ENCODE measurements around the gene TWIST1. TPM values are rescaled to one million over a fixed set of nuclear protein-coding genes. Genes with fewer than 3 reads are reported as not detected.

Gene TWIST1
- total RNA-seq, 2 experiments from 2014 or later: not detected

GRCh38 chr7:19095353-19095860 lies 22.0 kb downstream of the TWIST1 start:
- no peaks in the 10 kb centered on the region for H3K9me3 ChIP-seq (ENCODE audit: control insufficient read depth in 1 of 2, insufficient read depth in 1 of 2, low read length in 2 of 2)
- no peaks in the 10 kb centered on the region for H3K36me3 Mint-ChIP-seq (ENCODE audit: low read depth)
- TF ChIP-seq CTCF (IDR thresholded peaks at IDR 0.05): no peak
- no peak overlapping the region for H3K4me3 ChIP-seq (ENCODE audit: low read length)
- H3K27ac ChIP-seq (ENCODE audit: low read depth in 1 of 2, low read length in 2 of 2): no peak overlapping the region
- H3K9me3 Mint-ChIP-seq: no peaks in the 10 kb centered on the region
- no peak for DNase-seq
- H3K27me3 Mint-ChIP-seq: peaks cover 7% of the 10 kb centered on the region
- ChIA-PET POLR2A (no interaction called here), CTCF (no interaction called here)
- H3K27me3 ChIP-seq (ENCODE audit: control insufficient read depth in 1 of 2, insufficient read depth in 2 of 2, low read length in 2 of 2): no peaks in the 10 kb centered on the region
- no peak overlapping the region for H3K27ac Mint-ChIP-seq
- H3K36me3 ChIP-seq (ENCODE audit: insufficient read depth, low read length): no peaks in the 10 kb centered on the region
- no peaks in the 10 kb centered on the region for H3K4me1 Mint-ChIP-seq (ENCODE audit: low read depth)
- intact Hi-C loops (cut with DNase I, micrococcal nuclease): no loop called here
- no peak overlapping the region for H3K4me3 Mint-ChIP-seq
- no peak for ATAC-seq (ENCODE audit: poor library complexity)
- no peaks in the 10 kb centered on the region for H3K4me1 ChIP-seq (ENCODE audit: insufficient read depth, low read length)

GRCh38 chr7:19094598-19095352 lies 22.7 kb downstream of the TWIST1 start:
- H3K4me1 Mint-ChIP-seq (ENCODE audit: low read depth): no peaks in the 10 kb centered on the region
- H3K4me3 Mint-ChIP-seq: no peak overlapping the region
- H3K27ac Mint-ChIP-seq: no peak overlapping the region
- CTCF ChIA-PET: no interaction called here
- ATAC-seq (ENCODE audit: poor library complexity) (no peak), DNase-seq (no peak)
- intact Hi-C loops (cut with DNase I, micrococcal nuclease): no loop called here
- Histone ChIP-seq H3K4me3 (ENCODE audit: low read length) (no peak overlapping the region), H3K36me3 (ENCODE audit: insufficient read depth, low read length) (no peaks in the 10 kb centered on the region), H3K9me3 (ENCODE audit: control insufficient read depth in 1 of 2, insufficient read depth in 1 of 2, low read length in 2 of 2) (no peaks in the 10 kb centered on the region), H3K27ac (ENCODE audit: low read depth in 1 of 2, low read length in 2 of 2) (no peak overlapping the region), H3K27me3 (ENCODE audit: control insufficient read depth in 1 of 2, insufficient read depth in 2 of 2, low read length in 2 of 2) (no peaks in the 10 kb centered on the region), H3K4me1 (ENCODE audit: insufficient read depth, low read length) (no peaks in the 10 kb centered on the region)
- POLR2A ChIA-PET: no interaction called here
- no peaks in the 10 kb centered on the region for H3K36me3 Mint-ChIP-seq (ENCODE audit: low read depth)
- H3K27me3 Mint-ChIP-seq: peaks cover 7% of the 10 kb centered on the region
- no peak for TF ChIP-seq CTCF (IDR thresholded peaks at IDR 0.05)
- H3K9me3 Mint-ChIP-seq: peaks cover 2% of the 10 kb centered on the region

GRCh38 chr7:19094138-19094537 lies 23.3 kb downstream of the TWIST1 start:
- TF ChIP-seq CTCF (IDR thresholded peaks at IDR 0.05): no peak
- no peaks in the 10 kb centered on the region for H3K27me3 ChIP-seq (ENCODE audit: control insufficient read depth in 1 of 2, insufficient read depth in 2 of 2, low read length in 2 of 2)
- no peaks in the 10 kb centered on the region for H3K4me1 ChIP-seq (ENCODE audit: insufficient read depth, low read length)
- Mint-ChIP-seq H3K36me3 (ENCODE audit: low read depth) (no peaks in the 10 kb centered on the region), H3K9me3 (peaks cover 2% of the 10 kb centered on the region), H3K4me3 (no peak overlapping the region), H3K27ac (no peak overlapping the region), H3K4me1 (ENCODE audit: low read depth) (no peaks in the 10 kb centered on the region), H3K27me3 (peaks cover 7% of the 10 kb centered on the region)
- H3K36me3 ChIP-seq (ENCODE audit: insufficient read depth, low read length): no peaks in the 10 kb centered on the region
- no peaks in the 10 kb centered on the region for H3K9me3 ChIP-seq (ENCODE audit: control insufficient read depth in 1 of 2, insufficient read depth in 1 of 2, low read length in 2 of 2)
- H3K4me3 ChIP-seq (ENCODE audit: low read length): no peak overlapping the region
- DNase-seq: no peak
- H3K27ac ChIP-seq (ENCODE audit: low read depth in 1 of 2, low read length in 2 of 2): no peak overlapping the region
- intact Hi-C loops (cut with DNase I, micrococcal nuclease): no loop called here
- ATAC-seq (ENCODE audit: poor library complexity): no peak
- ChIA-PET POLR2A (no interaction called here), CTCF (no interaction called here)
